ENCODE results near the gene TMEM132C.

Gene TMEM132C

DNA sequence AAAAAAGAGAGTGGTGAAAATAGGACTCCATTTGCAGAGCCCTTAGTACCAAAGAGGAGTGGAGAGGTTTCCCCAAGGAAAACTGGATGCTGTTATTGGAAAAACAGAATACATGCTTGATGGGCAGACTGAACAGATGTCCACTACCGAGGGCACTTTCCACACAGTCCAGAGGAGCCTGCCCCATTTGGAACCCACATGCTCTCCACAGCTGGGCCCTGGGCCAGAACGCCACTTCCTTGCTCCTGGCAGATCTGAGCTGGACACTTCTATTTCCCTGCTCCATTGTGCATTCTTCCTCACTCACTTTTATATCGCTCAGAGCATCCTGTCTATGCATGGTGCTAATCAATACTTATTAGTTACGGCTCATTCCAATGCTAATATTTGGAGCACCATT is 306.9 kb downstream of the TMEM132C start (continued):
- TF ChIP-seq FEZF1 (tag by site-specific recombination; IDR thresholded peaks at IDR 0.05) (no peak), ZNF23 (tag by site-specific recombination; IDR thresholded peaks at IDR 0.05; ENCODE audit: borderline replicate concordance) (no peak)

DNA sequence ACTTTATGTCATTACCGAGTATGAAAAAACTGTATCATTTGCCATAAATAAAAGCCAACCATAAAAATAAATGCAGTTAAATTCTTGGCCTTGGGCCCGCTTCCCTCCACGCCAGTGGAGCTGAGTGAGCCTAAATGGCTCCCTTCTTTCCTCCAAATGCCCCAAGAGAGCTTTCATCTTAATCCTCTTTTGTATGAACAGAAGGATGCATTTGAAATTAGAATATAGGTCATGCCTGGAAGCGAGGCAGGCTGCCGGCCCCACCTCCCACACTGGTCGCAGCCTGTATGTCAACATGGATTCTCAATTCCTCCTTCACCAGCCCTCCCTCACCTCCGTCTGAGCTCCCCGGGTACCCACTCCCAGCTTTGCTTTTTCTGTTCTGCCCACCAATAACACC is 311.1 kb downstream of the TMEM132C start:
- no peak overlapping the region for H3K4me3 ChIP-seq (ENCODE audit: low read depth, low read length)
- TF ChIP-seq ZIC2 (tag by site-specific recombination; IDR thresholded peaks at IDR 0.05), result no peak
- no peak for TF ChIP-seq ZNF548 (tag by site-specific recombination; IDR thresholded peaks at IDR 0.05)
- TF ChIP-seq, protein P1, sequence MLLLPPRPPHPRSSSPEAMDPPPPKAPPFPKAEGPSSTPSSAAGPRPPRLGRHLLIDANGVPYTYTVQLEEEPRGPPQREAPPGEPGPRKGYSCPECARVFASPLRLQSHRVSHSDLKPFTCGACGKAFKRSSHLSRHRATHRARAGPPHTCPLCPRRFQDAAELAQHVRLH (tag by site-specific recombination; IDR thresholded peaks at IDR 0.05), result no peak
- TF ChIP-seq ZNF792 (tag by site-specific recombination; IDR thresholded peaks at IDR 0.05), result no peak
- CTCF ChIA-PET, result no interaction called here
- H3K36me3 ChIP-seq (ENCODE audit: control insufficient read depth in 2 of 2, insufficient read depth in 1 of 2, low read length in 2 of 2), result no peaks in the 10 kb centered on the region
- no peaks in the 10 kb centered on the region for H3K9me3 ChIP-seq (ENCODE audit: control insufficient read depth, insufficient read depth, low read depth, low read length)
- no peak overlapping the region for H3K27ac ChIP-seq (ENCODE audit: extremely low read depth, low read depth, low read length)
- H3K4me1 ChIP-seq (ENCODE audit: control insufficient read depth, insufficient read depth, low read length), result no peaks in the 10 kb centered on the region
- POLR2A ChIA-PET, result no interaction called here

DNA sequence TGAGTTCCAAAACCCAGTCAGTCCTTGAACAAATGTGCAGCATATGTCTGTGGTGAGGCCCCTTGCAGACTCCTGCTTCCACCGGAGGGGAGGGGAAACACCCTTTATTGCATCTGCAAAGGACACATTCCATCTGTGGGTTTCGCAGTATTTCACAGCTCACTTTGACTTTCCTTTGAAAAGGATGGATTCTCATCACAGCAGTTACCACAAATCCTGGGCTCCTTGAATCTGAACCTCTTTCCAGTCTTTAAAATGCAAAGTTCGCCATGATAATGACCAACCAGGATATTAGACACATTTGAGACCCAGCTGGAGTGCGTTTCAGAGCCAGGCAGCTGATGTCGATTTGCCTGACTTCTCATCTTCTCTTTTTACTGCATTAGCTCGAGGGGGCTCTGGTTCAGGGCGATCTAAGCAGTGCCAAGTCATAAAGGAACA is 314.4 kb downstream of the TMEM132C start:
- Histone ChIP-seq H3K36me3 (ENCODE audit: control insufficient read depth in 2 of 2, insufficient read depth in 1 of 2, low read length in 2 of 2) (no peaks in the 10 kb centered on the region), H3K27ac (ENCODE audit: extremely low read depth, low read depth, low read length) (no peak overlapping the region), H3K4me1 (ENCODE audit: control insufficient read depth, insufficient read depth, low read length) (no peaks in the 10 kb centered on the region), H3K4me3 (ENCODE audit: low read depth, low read length) (no peak overlapping the region), H3K9me3 (ENCODE audit: control insufficient read depth, insufficient read depth, low read depth, low read length) (no peaks in the 10 kb centered on the region)
- TF ChIP-seq, protein P2, sequence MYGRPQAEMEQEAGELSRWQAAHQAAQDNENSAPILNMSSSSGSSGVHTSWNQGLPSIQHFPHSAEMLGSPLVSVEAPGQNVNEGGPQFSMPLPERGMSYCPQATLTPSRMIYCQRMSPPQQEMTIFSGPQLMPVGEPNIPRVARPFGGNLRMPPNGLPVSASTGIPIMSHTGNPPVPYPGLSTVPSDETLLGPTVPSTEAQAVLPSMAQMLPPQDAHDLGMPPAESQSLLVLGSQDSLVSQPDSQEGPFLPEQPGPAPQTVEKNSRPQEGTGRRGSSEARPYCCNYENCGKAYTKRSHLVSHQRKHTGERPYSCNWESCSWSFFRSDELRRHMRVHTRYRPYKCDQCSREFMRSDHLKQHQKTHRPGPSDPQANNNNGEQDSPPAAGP (tag by site-specific recombination; IDR thresholded peaks at IDR 0.05), result no peak
- TF ChIP-seq ZNF211 (tag by site-specific recombination; IDR thresholded peaks at IDR 0.05; ENCODE audit: low read depth), result no peak
- no peak for TF ChIP-seq ZNF776 (tag by site-specific recombination; IDR thresholded peaks at IDR 0.05; ENCODE audit: borderline replicate concordance)
- no peak for TF ChIP-seq ZNF114 (tag by site-specific recombination; IDR thresholded peaks at IDR 0.05)
- no peak for TF ChIP-seq YY1 (tag by site-specific recombination; IDR thresholded peaks at IDR 0.05)
- ChIA-PET CTCF (no interaction called here), POLR2A (no interaction called here)

DNA sequence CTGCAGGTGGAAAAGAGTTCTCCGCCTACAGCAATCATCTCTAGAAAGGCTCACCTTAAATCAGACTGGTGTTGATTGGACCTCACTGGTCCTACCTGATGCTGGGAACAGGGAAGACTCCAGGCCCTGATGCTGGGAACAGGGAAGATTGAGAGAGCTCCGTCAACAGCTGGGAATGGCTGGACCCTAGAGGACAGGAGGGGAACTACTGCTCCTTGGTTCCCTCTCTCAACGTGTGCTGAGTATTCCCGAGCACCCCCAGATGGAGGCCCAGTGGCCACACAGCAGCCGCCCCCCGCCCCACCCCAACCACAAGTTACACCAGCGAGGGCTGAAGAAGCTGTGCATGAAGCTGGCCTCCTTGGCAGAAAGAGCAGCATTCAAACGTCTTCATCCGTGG is 316.5 kb downstream of the TMEM132C start:
- Histone ChIP-seq H3K9me3 (ENCODE audit: control insufficient read depth, insufficient read depth, low read depth, low read length) (no peaks in the 10 kb centered on the region), H3K27ac (ENCODE audit: extremely low read depth, low read depth, low read length) (no peak overlapping the region), H3K4me3 (ENCODE audit: low read depth, low read length) (no peak overlapping the region), H3K4me1 (ENCODE audit: control insufficient read depth, insufficient read depth, low read length) (no peaks in the 10 kb centered on the region), H3K36me3 (ENCODE audit: control insufficient read depth in 2 of 2, insufficient read depth in 1 of 2, low read length in 2 of 2) (no peaks in the 10 kb centered on the region)
- no peak for TF ChIP-seq EGR2 (tag by site-specific recombination; IDR thresholded peaks at IDR 0.05; ENCODE audit: low read depth)
- TF ChIP-seq, protein P3, sequence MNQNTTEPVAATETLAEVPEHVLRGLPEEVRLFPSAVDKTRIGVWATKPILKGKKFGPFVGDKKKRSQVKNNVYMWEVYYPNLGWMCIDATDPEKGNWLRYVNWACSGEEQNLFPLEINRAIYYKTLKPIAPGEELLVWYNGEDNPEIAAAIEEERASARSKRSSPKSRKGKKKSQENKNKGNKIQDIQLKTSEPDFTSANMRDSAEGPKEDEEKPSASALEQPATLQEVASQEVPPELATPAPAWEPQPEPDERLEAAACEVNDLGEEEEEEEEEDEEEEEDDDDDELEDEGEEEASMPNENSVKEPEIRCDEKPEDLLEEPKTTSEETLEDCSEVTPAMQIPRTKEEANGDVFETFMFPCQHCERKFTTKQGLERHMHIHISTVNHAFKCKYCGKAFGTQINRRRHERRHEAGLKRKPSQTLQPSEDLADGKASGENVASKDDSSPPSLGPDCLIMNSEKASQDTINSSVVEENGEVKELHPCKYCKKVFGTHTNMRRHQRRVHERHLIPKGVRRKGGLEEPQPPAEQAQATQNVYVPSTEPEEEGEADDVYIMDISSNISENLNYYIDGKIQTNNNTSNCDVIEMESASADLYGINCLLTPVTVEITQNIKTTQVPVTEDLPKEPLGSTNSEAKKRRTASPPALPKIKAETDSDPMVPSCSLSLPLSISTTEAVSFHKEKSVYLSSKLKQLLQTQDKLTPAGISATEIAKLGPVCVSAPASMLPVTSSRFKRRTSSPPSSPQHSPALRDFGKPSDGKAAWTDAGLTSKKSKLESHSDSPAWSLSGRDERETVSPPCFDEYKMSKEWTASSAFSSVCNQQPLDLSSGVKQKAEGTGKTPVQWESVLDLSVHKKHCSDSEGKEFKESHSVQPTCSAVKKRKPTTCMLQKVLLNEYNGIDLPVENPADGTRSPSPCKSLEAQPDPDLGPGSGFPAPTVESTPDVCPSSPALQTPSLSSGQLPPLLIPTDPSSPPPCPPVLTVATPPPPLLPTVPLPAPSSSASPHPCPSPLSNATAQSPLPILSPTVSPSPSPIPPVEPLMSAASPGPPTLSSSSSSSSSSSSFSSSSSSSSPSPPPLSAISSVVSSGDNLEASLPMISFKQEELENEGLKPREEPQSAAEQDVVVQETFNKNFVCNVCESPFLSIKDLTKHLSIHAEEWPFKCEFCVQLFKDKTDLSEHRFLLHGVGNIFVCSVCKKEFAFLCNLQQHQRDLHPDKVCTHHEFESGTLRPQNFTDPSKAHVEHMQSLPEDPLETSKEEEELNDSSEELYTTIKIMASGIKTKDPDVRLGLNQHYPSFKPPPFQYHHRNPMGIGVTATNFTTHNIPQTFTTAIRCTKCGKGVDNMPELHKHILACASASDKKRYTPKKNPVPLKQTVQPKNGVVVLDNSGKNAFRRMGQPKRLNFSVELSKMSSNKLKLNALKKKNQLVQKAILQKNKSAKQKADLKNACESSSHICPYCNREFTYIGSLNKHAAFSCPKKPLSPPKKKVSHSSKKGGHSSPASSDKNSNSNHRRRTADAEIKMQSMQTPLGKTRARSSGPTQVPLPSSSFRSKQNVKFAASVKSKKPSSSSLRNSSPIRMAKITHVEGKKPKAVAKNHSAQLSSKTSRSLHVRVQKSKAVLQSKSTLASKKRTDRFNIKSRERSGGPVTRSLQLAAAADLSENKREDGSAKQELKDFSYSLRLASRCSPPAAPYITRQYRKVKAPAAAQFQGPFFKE (tag by site-specific recombination; IDR thresholded peaks at IDR 0.05; ENCODE audit: borderline replicate concordance), result no peak
- TF ChIP-seq ZNF585B (tag by site-specific recombination; IDR thresholded peaks at IDR 0.05), result no peak
- TF ChIP-seq, protein P4, sequence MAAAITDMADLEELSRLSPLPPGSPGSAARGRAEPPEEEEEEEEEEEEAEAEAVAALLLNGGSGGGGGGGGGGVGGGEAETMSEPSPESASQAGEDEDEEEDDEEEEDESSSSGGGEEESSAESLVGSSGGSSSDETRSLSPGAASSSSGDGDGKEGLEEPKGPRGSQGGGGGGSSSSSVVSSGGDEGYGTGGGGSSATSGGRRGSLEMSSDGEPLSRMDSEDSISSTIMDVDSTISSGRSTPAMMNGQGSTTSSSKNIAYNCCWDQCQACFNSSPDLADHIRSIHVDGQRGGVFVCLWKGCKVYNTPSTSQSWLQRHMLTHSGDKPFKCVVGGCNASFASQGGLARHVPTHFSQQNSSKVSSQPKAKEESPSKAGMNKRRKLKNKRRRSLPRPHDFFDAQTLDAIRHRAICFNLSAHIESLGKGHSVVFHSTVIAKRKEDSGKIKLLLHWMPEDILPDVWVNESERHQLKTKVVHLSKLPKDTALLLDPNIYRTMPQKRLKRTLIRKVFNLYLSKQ (tag by site-specific recombination; IDR thresholded peaks at IDR 0.05; ENCODE audit: borderline replicate concordance), result no peak
- TF ChIP-seq, protein P5, sequence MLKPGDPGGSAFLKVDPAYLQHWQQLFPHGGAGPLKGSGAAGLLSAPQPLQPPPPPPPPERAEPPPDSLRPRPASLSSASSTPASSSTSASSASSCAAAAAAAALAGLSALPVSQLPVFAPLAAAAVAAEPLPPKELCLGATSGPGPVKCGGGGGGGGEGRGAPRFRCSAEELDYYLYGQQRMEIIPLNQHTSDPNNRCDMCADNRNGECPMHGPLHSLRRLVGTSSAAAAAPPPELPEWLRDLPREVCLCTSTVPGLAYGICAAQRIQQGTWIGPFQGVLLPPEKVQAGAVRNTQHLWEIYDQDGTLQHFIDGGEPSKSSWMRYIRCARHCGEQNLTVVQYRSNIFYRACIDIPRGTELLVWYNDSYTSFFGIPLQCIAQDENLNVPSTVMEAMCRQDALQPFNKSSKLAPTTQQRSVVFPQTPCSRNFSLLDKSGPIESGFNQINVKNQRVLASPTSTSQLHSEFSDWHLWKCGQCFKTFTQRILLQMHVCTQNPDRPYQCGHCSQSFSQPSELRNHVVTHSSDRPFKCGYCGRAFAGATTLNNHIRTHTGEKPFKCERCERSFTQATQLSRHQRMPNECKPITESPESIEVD (tag by site-specific recombination; IDR thresholded peaks at IDR 0.05), result no peak
- no peak for TF ChIP-seq ZBTB8A (tag by site-specific recombination; IDR thresholded peaks at IDR 0.05)
- POLR2A ChIA-PET, result no interaction called here
- CTCF ChIA-PET, result interaction anchor here (0.6 to 0.7 kb wide), 2 partner anchors 48 to 268 kb away, joined by 3 to 4 read pairs; no protein-coding TSS in a partner anchor

Data from HEK293 (cell line).